OCI-LY7 (cell line): ENCODE data around the gene ESR2. TPM values are rescaled to one million over a fixed set of nuclear protein-coding genes. Genes with fewer than 3 reads are reported as not detected.

ENCODE experiments used
- BruUV-seq: library from RNA; stranded (reverse); fragments of 400-500 nt; replicated peaks from 2 replicates; lab custom pipeline; 2021; lab: Mats Ljungman, UMichigan
- CTCF ChIA-PET: fragments of 300-600 bp; sonication (Branson Sonifier 250); formaldehyde crosslinking; loops from one replicate; lab custom pipeline; 2022; ENCODE audit warnings: antibody characterized with exemption; ENCODE audit not compliant: unreplicated experiment; lab: Charles Lee
- POLR2A ChIA-PET: fragments of 300-600 bp; sonication (Branson Sonifier 250); formaldehyde crosslinking; loops from one replicate; lab custom pipeline; 2022; ENCODE audit warnings: antibody characterized with exemption; lab: Charles Lee
- DNase-seq: peaks from one replicate; pipeline ENCODE4 v3.0.0-alpha.2; 2015; ENCODE audit warnings: low spot score
- H2AFZ ChIP-seq: fragments of 200-600 bp; sonication (generic), shearing (Covaris generic); 2 replicates; pipeline ENCODE4 v1.6.1; 2014; ENCODE audit warnings: mild to moderate bottlenecking, antibody characterized with exemption, low read length, moderate library complexity
- H3K27ac ChIP-seq: fragments of 200-600 bp; sonication (generic); 2 replicates; pipeline ENCODE4 v1.5.1; 2014; ENCODE audit warnings: mixed run types, low read depth, mild to moderate bottlenecking, moderate library complexity, low read length, inconsistent platforms; ENCODE audit not compliant: poor library complexity, severe bottlenecking
- H3K36me3 ChIP-seq: fragments of 200-600 bp; sonication (generic); 2 replicates; pipeline ENCODE4 v1.6.1; 2014; ENCODE audit warnings: mild to moderate bottlenecking, antibody characterized with exemption, low read length, moderate library complexity, mixed read lengths; ENCODE audit not compliant: insufficient read depth
- H3K4me1 ChIP-seq: fragments of 200-600 bp; sonication (generic); 2 replicates; pipeline ENCODE4 v1.5.1; 2014; ENCODE audit warnings: mild to moderate bottlenecking, low read length; ENCODE audit not compliant: insufficient read depth, poor library complexity, severe bottlenecking
- H3K4me2 ChIP-seq: fragments of 200-600 bp; sonication (generic); 2 replicates; pipeline ENCODE4 v1.6.1; 2014; ENCODE audit warnings: mild to moderate bottlenecking, low read length
- H3K4me3 ChIP-seq: fragments of 200-600 bp; sonication (generic); 2 replicates; pipeline ENCODE4 v1.5.1; 2014; ENCODE audit warnings: mild to moderate bottlenecking, low read depth, low read length; ENCODE audit not compliant: poor library complexity, severe bottlenecking
- H3K79me2 ChIP-seq: fragments of 200-600 bp; sonication (generic); 2 replicates; pipeline ENCODE4 v1.6.1; 2016; ENCODE audit warnings: low read depth, mild to moderate bottlenecking, low read length, moderate library complexity, mixed read lengths; ENCODE audit not compliant: insufficient read depth
- H3K9me2 ChIP-seq: fragments of 200-600 bp; sonication (generic); 2 replicates; pipeline ENCODE4 v1.6.1; 2016; ENCODE audit warnings: mild to moderate bottlenecking, low read length, mixed read lengths; ENCODE audit not compliant: insufficient read depth
- H3K9me3 ChIP-seq: fragments of 200-600 bp; sonication (generic); 2 replicates; pipeline ENCODE4 v1.6.1; 2014; ENCODE audit warnings: mild to moderate bottlenecking, mixed run types, low read length, mixed read lengths
- H4K20me1 ChIP-seq: fragments of 200-600 bp; sonication (generic); 2 replicates; pipeline ENCODE4 v1.6.1; 2014; ENCODE audit warnings: mild to moderate bottlenecking, antibody characterized with exemption, low read length, moderate library complexity, mixed read lengths; ENCODE audit not compliant: insufficient read depth
- CTCF ChIP-seq: fragments of 200-600 bp; sonication (generic); conservative IDR thresholded peaks from 2 replicates; pipeline ENCODE4 v1.5.1; 2014; ENCODE audit warnings: mild to moderate bottlenecking, antibody characterized with exemption, low read length, moderate library complexity, mixed read lengths
- EZH2phosphoT487 ChIP-seq: fragments of 200-600 bp; sonication (generic); IDR thresholded peaks from 2 replicates; pipeline ENCODE4 v1.6.1; 2018; ENCODE audit warnings: low read depth, borderline replicate concordance, mild to moderate bottlenecking, mixed run types, antibody characterized with exemption, low read length, moderate library complexity, mixed read lengths
- intact Hi-C: fragments of 100-400 bp; cut with micrococcal nuclease; formaldehyde crosslinking; loops from one replicate; pipeline ENCODE4 v1.10.0; 2022; ENCODE audit not compliant: unreplicated experiment
- total RNA-seq, 2 experiments: library from RNA; depleted of rRNA in 1 of 2; stranded (reverse); fragments of >200 nt in 1 of 2; shearing (Covaris generic) in 1 of 2; gene quantifications; 2 replicates each; pipeline ENCODE4 v1.2.3, GENCODE V29; 2014 to 2022

ESR2 gene
- total RNA-seq, 2 experiments from 2014 or later: 13.4 to 37.7 TPM

GRCh38 chr14:64329149-64329548 is 35.0 kb upstream of the ESR2 start:
- DNase-seq: no peak
- Histone ChIP-seq H3K79me2 (no peaks in the 10 kb centered on the region), H3K4me3 (no peak overlapping the region), H3K9me2 (no peaks in the 10 kb centered on the region), H4K20me1 (no peaks in the 10 kb centered on the region), H3K9me3 (no peaks in the 10 kb centered on the region), H3K4me1 (no peaks in the 10 kb centered on the region), H2AFZ (no peak overlapping the region), H3K27ac (no peak overlapping the region), H3K36me3 (no peaks in the 10 kb centered on the region), H3K4me2 (no peak overlapping the region)
- no TSS peak for BruUV-seq
- ChIA-PET CTCF (interaction anchor here (0.5 kb wide), 1 partner anchor 102 kb away, joined by 3 read pairs; no protein-coding TSS in a partner anchor), POLR2A (no interaction called here)
- intact Hi-C loops: no loop called here
- TF ChIP-seq EZH2phosphoT487 (no peak), CTCF (no peak)

GRCh38 chr14:64326502-64326901 is 32.3 kb upstream of the ESR2 start:
- no peak overlapping the region for H3K27ac ChIP-seq
- POLR2A ChIA-PET: no interaction called here
- H3K4me2 ChIP-seq: no peak overlapping the region
- CTCF ChIA-PET: no interaction called here
- H3K4me3 ChIP-seq: no peak overlapping the region
- no peak for DNase-seq
- H3K9me3 ChIP-seq: no peaks in the 10 kb centered on the region
- no peaks in the 10 kb centered on the region for H3K9me2 ChIP-seq
- H4K20me1 ChIP-seq: no peaks in the 10 kb centered on the region
- intact Hi-C loops: no loop called here
- no peaks in the 10 kb centered on the region for H3K79me2 ChIP-seq
- TF ChIP-seq EZH2phosphoT487 (no peak), CTCF (no peak)
- no peaks in the 10 kb centered on the region for H3K36me3 ChIP-seq
- H2AFZ ChIP-seq: no peak overlapping the region
- no peaks in the 10 kb centered on the region for H3K4me1 ChIP-seq
- BruUV-seq: no TSS peak

DNA sequence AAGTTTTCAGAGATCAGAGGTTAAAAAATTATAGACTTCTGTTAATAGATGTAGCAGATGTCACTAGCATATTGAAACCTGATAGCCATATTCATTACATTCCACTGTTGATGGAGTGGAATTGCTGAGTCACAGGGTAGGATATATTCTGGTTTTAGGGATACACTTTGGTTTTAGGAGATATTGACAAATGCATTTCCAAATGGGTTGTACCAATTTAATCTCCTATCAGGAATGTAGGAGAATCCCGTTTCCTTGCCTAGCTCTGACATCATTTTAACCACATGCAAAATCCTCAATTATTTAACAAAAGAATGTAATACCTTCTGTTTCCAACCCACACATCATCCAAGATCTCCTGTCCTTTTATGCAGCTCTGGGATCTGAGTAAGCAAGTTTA is 30.7 kb upstream of the ESR2 start:
- H3K4me2 ChIP-seq: no peak overlapping the region
- H2AFZ ChIP-seq: no peak overlapping the region
- no peaks in the 10 kb centered on the region for H3K79me2 ChIP-seq
- no peak overlapping the region for H3K27ac ChIP-seq
- H4K20me1 ChIP-seq: no peaks in the 10 kb centered on the region
- no peak overlapping the region for H3K4me3 ChIP-seq
- TF ChIP-seq CTCF: no peak
- no peak for TF ChIP-seq EZH2phosphoT487
- H3K9me2 ChIP-seq: no peaks in the 10 kb centered on the region
- ChIA-PET CTCF (no interaction called here), POLR2A (interaction anchor here (0.5 to 0.6 kb wide), 3 partner anchors 13 to 528 kb away, joined by 3 read pairs; no protein-coding TSS in a partner anchor)
- H3K36me3 ChIP-seq: no peaks in the 10 kb centered on the region
- no peaks in the 10 kb centered on the region for H3K4me1 ChIP-seq
- intact Hi-C loops: no loop called here
- no TSS peak for BruUV-seq
- no peak for DNase-seq
- no peaks in the 10 kb centered on the region for H3K9me3 ChIP-seq
